Pancreas (tissue), 10 donors: Measurements from ENCODE around the gene NAV3. TPM values are rescaled to one million over a fixed set of nuclear protein-coding genes. Genes with fewer than 3 reads are reported as not detected.

ENCODE experiments used
- ATAC-seq, 4 donors: fragments of 200-7000 bp; cut with Tn5 transposase; one replicate each; pipeline versions ENCODE4 v1.8.0 to v1.9.1; 2020; ENCODE audit warnings: mild to moderate bottlenecking in 4 of 4, moderate library complexity in 4 of 4
- DNase-seq, 6 donors: peaks; one replicate each; pipeline ENCODE4 v3.0.0-alpha.2; 2020
- FAIRE-seq: peaks from 2 replicates; lab custom pipeline; 2012; peaks lifted over from hg19 to GRCh38; lab: Jason Lieb, UNC
- H3K27ac ChIP-seq, 4 donors: fragments of 200-600 bp; sonication (generic); 1 replicate in 3 of 4; 2 replicates in 1 of 4; pipeline versions ENCODE4 v1.5.0 to v1.8.0; 2020
- H3K27me3 ChIP-seq, 4 donors: fragments of 200-600 bp; one replicate each; pipeline ENCODE4 v1.8.0; 2021
- H3K36me3 ChIP-seq, 3 donors: fragments of 200-600 bp; sonication (generic) in 1 of 3; one replicate each; pipeline versions ENCODE4 v1.5.0 to v1.8.0; 2020 to 2021
- H3K4me1 ChIP-seq, 3 donors: fragments of 200-600 bp; one replicate each; pipeline ENCODE4 v1.8.0; 2021
- H3K4me3 ChIP-seq, 4 donors: fragments of 200-600 bp; sonication (generic) in 2 of 4; one replicate each; pipeline versions ENCODE4 v1.5.0 to v1.8.0; 2020 to 2021
- H3K9me3 ChIP-seq, 4 donors: fragments of 200-600 bp; one replicate each; pipeline ENCODE4 v1.8.0; 2021
- WGBS, 2 donors: extraction: QIAGEN DNeasy Blood & Tissue Kit; methylation state at CpG; one replicate each; pipeline ENCODE4 v1.1.7; 2013; 5-methylcytosine and 5-hydroxymethylcytosine counted together
- intact Hi-C, 3 donors: fragments of 100-400 bp; cut with DNase I; formaldehyde crosslinking; loops; one replicate each; pipeline versions ENCODE4 v1.11.1 to v1.14.2; 2022
- polyA plus RNA-seq, 2 donors: library from polyadenylated mRNA; stranded (reverse); fragments of 200-250 nt; gene quantifications; one replicate each; pipeline ENCODE4 v1.2.3, GENCODE V29; 2013
- total RNA-seq, 6 donors: library from RNA; stranded (reverse); fragmentation: NEBNext Ultra II Directional in 4 of 6; extraction: Animal tissue kit (Norgen Biotek cat#: 25700) in 4 of 6; gene quantifications; one replicate each; pipeline versions ENCODE4 v1.2.1 to v1.2.4, GENCODE V29; 2021 to 2023
- TF ChIP-seq, protein P1 (sequence below), 4 donors: fragments of 200-600 bp; sonication (generic) in 3 of 4; IDR thresholded peaks; one replicate each; pipeline versions ENCODE4 v1.5.0 to v1.8.0; 2021; ENCODE audit warnings: antibody characterized with exemption in 4 of 4
- donor health status: healthy with polysubstance abuse.
- donor health status: DM: no; HTN: no; CAD: no; lungs with moderate emphysema.
- donor health status: DM: no; HTN: no; CAD: no.
- donor health status: control.
- donor health status: control.
- donor health status: Bipolar disorder and iron deficiency.
- donor health status: DM: yes; HTN: yes; CAD: no.
- donor health status: DM: no; HTN: no; CAD: no.
- donor health status: DM: no; HTN: no; CAD: no.
- donor health status: DM: yes; HTN: yes; CAD: no.

NAV3 gene
- total and polyA plus RNA-seq, 8 donors: 0.46 to 3.7 (median 0.68) TPM

DNA sequence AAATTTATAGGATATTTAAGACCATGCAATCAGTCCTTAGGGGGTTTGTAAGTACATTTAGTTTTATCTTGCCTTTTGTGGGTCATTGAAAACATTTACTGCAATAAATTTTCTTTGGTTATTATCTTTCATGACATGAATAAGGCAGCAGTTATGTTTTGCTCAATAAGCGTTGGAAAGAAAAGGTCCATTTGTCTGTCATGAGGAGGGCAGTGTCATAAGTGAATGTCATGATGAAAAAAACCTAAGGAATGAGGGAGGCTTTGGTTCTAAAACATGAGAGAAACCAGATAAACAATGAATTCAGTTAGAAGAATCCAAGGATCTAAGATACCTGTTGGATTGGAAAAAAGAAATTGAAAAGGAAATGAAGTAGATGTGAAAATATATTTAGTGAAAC lies 209.4 kb downstream of the NAV3 start:
- ATAC-seq (no peak), DNase-seq (no peak), FAIRE-seq (no peak)
- no peaks in the 10 kb centered on the region for H3K9me3 ChIP-seq
- H3K4me1 ChIP-seq: no peaks in the 10 kb centered on the region
- H3K36me3 ChIP-seq: no peaks in the 10 kb centered on the region
- H3K4me3 ChIP-seq: no peak overlapping the region
- no peaks in the 10 kb centered on the region for H3K27me3 ChIP-seq
- 71 to 76% methylated on average over 1 of the region's 1 CpG for WGBS, 2 donors
- intact Hi-C loops: no loop called here
- TF ChIP-seq, protein P1, sequence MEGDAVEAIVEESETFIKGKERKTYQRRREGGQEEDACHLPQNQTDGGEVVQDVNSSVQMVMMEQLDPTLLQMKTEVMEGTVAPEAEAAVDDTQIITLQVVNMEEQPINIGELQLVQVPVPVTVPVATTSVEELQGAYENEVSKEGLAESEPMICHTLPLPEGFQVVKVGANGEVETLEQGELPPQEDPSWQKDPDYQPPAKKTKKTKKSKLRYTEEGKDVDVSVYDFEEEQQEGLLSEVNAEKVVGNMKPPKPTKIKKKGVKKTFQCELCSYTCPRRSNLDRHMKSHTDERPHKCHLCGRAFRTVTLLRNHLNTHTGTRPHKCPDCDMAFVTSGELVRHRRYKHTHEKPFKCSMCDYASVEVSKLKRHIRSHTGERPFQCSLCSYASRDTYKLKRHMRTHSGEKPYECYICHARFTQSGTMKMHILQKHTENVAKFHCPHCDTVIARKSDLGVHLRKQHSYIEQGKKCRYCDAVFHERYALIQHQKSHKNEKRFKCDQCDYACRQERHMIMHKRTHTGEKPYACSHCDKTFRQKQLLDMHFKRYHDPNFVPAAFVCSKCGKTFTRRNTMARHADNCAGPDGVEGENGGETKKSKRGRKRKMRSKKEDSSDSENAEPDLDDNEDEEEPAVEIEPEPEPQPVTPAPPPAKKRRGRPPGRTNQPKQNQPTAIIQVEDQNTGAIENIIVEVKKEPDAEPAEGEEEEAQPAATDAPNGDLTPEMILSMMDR (IDR thresholded peaks at IDR 0.05): no peak
- H3K27ac ChIP-seq: no peak overlapping the region

DNA sequence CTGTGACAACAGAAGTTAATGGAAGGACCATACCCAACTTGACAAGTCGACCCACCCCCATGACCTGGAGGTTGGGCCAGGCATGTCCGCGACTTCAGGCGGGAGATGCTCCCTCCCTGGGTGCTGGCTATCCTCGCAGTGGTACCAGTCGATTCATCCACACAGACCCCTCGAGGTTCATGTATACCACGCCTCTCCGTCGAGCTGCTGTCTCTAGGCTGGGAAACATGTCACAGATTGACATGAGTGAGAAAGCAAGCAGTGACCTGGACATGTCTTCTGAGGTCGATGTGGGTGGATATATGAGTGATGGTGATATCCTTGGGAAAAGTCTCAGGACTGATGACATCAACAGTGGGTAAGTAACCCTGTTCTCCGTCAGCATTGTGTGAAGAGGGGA lies 220.1 kb downstream of the NAV3 start:
- Histone ChIP-seq H3K4me3 (no peak overlapping the region), H3K4me1 (no peaks in the 10 kb centered on the region), H3K9me3 (no peaks in the 10 kb centered on the region), H3K36me3 (no peaks in the 10 kb centered on the region), H3K27me3 (no peaks in the 10 kb centered on the region), H3K27ac (no peak overlapping the region)
- DNase-seq (no peak), ATAC-seq (no peak), FAIRE-seq (no peak)
- TF ChIP-seq, protein P1 (IDR thresholded peaks at IDR 0.05): no peak
- intact Hi-C loops: no loop called here
- WGBS, 2 donors: 69 to 82% methylated on average over 12 of the region's 12 CpGs

DNA sequence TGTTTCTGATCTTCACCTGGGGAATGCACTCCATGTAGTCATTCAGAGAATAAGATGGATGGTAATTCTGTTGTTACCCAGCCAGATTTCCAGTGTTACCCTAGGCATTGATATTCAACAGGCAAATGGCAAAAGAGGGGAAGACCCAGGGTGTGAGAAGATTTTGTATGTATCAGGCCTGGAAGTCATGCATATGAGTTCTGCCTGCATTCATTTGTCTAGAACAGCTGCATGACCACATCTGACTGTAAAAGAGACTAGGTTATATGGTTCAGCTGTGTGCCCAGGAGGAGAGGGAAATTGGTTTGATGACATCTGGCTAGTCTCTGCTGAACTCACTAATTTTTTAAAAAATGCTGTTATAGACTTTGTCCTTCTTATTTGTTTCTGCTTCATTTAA lies 224.9 kb downstream of the NAV3 start:
- no peak for ATAC-seq
- Histone ChIP-seq H3K4me3 (no peak overlapping the region), H3K9me3 (no peaks in the 10 kb centered on the region), H3K36me3 (no peaks in the 10 kb centered on the region), H3K4me1 (no peaks in the 10 kb centered on the region), H3K27me3 (no peaks in the 10 kb centered on the region), H3K27ac (no peak overlapping the region)
- no peak for DNase-seq
- intact Hi-C loops: no loop called here
- TF ChIP-seq, protein P1 (IDR thresholded peaks at IDR 0.05): no peak
- no peak for FAIRE-seq

DNA sequence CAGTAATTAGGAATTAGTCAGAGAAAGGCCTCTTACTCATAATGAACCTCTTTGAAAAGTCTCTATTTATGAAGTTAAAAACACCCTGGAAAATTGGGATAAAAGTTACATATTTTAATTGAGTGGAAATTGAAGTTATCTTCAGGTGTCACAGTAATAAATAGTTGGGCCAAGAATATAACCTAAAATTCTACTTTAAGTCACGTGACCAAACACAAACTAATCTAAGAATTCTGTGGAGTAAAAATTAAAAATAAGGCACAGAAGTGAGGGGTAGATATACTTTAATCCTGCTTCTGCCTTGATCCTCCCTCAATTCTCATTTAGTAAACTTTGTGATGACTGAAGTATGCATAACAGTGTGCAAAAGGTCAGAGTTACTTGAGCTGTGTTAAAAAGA lies 226.4 kb downstream of the NAV3 start:
- intact Hi-C loops: no loop called here
- H3K4me3 ChIP-seq: no peak overlapping the region
- FAIRE-seq (no peak), DNase-seq (no peak), ATAC-seq (no peak)
- 48 to 68% methylated on average over 1 of the region's 1 CpG for WGBS, 2 donors
- H3K4me1 ChIP-seq: no peaks in the 10 kb centered on the region
- H3K36me3 ChIP-seq: no peaks in the 10 kb centered on the region
- no peak overlapping the region for H3K27ac ChIP-seq
- no peaks in the 10 kb centered on the region for H3K9me3 ChIP-seq
- H3K27me3 ChIP-seq: no peaks in the 10 kb centered on the region
- TF ChIP-seq, protein P1 (IDR thresholded peaks at IDR 0.05): no peak

DNA sequence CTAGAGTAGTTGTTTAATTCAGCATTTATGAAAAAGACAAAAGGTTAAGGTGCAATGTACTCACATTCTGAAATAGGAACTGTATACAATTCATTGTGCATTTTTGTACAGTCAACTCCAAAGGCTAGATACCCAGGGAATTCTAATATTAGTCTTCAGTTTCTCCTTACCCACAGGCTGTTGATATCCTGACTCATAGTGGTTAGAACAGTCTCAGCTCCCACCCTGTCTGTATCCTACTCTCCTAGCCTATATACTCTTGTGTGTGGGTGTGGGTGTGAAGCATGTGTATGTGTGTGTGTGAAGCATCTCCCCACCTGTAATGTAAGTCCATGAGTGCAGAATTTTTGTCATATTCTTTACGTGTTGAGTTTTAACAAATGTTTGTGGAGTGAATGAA lies 229.5 kb downstream of the NAV3 start:
- intact Hi-C loops: no loop called here
- TF ChIP-seq, protein P1 (IDR thresholded peaks at IDR 0.05): no peak

More for the DNA sequence above, 229.5 kb downstream of the NAV3 start:
- H3K4me1 ChIP-seq: peaks cover 0 to 7% (median 0%) of the 10 kb centered on the region in 3 donors
- DNase-seq (no peak), FAIRE-seq (no peak), ATAC-seq (no peak)
- WGBS, 2 donors: 61 to 83% methylated on average over 1 of the region's 1 CpG
- no peaks in the 10 kb centered on the region for H3K9me3 ChIP-seq
- no peak overlapping the region for H3K27ac ChIP-seq
- H3K4me3 ChIP-seq: no peak overlapping the region
- H3K27me3 ChIP-seq: no peaks in the 10 kb centered on the region
- no peaks in the 10 kb centered on the region for H3K36me3 ChIP-seq
